ENCODE results near the gene SOCS3.
A peak's percentile ranks its signal among the peaks of the same experiment; 100 is the strongest.
"Not testable (repeated sequence)": the region's sequence is repeated elsewhere in the genome, so short reads cannot be mapped to it uniquely, and the experiment has no call there.

SOCS3 gene

DNA sequence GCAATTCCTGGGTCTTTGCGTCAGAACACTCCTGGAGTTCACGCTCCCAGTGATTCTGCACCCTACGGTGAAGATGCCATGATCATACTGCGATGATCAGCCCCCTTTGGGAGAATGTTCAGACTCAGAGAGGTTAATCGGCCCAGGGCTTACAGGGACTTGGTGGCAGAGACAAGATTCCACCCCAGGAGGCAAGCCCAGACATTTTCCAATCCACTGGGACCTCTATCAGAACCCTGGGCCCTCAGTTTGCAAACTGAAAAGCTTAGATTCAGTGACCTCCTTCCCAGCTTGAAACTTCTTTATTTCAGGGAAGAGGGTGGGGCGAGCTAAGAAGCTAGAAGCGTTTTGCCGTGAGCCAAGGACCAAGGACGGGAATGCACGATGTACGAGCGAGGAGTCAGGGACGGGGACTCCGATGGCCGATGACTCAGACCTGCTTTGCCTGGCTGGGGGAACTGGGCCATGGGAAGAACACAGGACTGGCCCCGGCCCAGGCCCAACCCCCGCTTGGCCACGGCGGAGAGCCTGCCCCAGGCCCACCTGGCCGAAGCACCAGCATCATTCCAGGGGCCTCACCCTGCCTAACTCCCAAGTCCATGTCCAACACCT, 34.7 kb downstream of the SOCS3 start:
- FAIRE-seq: no peak

DNA sequence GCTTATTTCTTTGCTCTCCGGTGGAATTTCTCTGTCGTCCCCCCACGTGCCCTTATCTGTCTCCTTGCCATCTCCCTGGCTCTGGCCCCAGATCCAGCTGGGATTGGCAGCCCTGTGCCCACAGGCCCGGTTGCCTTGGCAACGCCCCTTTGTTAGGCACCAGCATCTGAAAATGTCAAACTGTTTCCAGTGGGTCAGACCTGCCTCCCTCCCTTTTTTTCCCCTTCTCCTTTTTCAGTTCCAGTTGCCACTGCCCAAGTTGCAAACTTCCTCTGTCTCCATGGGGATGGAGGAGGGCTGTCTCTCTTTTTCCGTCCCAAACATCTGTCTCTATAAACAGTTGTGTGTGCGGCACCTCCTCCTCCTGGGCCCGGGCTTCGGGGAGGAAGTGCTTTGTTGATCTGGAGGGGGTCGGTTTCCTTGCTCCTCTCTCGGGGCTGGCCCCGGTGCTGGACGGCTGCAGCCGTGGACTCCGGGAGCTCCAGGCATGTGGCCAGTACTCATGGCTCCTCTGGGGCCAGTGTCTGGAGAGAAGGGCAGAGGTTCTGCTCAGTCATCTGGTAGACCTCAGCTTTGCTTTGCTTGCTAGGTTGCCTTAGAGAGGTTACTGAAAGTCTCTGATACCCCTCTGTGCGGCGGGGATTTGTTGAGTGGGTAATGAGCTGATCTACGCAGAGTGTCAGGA, 35.3 kb downstream of the SOCS3 start:
- FAIRE-seq: no peak

DNA sequence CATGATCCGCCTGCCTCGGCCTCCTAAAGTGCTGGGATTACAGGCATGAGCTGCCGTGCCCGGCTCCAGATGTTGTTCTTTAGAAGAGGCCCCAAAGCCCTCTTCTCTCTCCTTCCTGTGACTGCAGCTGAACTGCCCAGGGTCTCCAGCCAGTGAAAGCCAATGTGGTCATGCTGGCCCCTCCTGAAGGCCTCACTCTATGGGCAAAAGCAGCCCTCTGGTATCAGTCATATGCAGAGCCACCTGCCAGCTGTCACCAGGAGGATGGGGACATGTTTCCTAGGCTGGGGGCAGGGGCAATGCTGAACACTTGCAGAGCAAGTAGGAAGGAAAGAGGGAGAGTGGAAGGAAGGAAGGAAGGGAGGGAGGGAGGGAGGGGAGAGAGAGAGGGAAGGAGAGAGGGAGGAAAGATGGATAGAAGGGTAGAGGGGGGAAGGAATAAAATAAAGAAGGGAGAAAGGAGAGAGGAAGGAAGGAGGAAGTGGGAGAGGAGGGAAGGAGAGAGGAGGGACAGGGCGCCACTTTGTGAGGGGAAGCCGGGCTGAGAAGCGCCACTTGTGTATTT, 36.0 kb downstream of the SOCS3 start:
- no peak for FAIRE-seq

DNA sequence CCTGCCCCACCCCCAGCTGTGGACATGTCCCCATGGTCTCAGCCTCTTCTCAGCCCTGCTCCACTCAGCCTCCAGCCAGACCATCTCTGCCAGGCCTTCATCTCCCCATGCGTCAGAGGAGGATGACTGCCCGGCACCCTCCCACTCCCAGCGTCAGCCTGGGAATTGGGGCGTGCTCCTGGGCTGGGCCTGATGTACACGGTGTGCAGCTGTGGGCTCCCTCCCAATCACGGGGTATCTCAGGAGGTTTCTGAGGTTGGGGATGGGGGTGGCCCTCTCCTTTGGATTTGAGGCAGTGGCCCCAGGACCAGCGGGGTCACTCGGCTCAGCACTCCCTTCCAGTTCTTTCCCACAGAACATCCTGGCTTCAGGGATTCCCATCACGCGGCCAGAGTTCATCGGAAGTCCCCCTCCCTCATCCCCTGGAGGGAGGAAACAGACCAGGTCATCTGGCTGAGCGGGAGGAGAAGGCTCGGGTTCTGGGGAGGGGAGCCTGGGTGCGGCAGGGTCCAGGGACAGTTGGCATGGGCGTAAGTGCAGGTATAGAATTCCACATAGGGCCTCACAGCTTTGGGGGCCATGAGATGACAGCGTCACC, 36.9 kb downstream of the SOCS3 start:
- FAIRE-seq: no peak

DNA sequence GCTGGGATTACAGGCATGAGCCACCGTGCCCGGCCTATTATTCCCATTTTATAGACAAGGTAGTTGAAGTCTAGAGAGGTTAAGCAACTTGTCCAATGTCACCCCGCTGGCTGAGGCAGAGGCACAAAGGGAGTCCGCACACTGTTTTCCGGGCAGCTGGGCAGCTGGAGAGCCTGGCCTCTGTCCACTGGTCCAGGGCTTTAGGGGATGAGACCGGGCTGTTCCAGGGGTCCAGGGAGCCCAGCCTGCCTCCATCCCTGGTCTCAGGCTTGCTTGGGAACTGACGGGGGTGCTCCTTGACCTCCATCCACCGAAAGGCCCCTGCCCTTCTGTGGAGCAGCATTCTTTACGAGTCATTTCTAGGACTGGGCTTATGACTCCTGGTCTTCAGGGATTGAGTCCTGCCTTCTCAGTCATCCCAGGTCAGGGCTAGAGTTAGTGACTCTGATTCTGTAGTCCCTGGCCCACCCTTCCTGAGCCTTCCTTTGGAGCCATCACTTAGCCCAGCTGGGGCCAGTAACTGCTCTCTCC, 37.5 kb downstream of the SOCS3 start:
- no peak for FAIRE-seq

DNA sequence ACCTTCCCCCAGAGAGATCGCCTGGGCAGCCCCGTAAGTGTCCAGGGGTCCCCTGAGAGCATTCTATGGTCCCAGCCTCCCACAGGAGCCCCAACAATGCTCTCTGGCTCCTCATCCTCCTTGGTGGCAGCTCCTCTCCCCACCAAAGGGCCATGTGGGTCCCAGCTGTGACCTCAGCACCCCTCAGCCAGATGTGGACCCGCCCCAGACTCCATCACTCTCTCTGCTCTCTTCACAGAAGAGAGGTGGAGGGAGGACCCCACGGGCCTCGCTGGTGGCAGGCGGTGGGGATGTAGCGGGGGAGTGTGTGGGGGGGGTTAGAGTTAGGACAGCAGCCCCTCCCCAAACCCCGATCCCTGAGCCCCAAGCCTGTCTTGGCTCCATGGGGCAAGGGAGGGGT, 41.0 kb downstream of the SOCS3 start:
- no peak for FAIRE-seq

DNA sequence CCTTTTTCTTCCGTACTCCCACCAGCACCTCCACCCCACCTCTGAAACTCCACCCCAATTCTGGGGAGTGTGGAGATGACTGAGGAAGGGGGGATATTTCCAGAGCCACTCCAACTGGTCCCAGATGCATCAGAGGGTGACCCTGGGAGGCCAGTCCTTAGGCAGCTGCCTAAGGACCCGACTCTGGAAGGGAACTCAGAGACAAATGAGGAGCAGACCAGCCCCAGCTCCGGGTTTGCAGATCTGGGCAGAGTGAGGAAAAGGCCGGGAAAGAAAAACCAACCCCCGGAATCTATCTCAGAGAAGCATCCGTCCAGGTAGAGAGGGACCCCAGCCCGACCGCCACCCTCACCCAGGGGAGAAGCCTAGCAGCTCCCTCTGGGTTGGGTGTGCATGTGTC, 41.5 kb downstream of the SOCS3 start:
- FAIRE-seq: no peak

DNA sequence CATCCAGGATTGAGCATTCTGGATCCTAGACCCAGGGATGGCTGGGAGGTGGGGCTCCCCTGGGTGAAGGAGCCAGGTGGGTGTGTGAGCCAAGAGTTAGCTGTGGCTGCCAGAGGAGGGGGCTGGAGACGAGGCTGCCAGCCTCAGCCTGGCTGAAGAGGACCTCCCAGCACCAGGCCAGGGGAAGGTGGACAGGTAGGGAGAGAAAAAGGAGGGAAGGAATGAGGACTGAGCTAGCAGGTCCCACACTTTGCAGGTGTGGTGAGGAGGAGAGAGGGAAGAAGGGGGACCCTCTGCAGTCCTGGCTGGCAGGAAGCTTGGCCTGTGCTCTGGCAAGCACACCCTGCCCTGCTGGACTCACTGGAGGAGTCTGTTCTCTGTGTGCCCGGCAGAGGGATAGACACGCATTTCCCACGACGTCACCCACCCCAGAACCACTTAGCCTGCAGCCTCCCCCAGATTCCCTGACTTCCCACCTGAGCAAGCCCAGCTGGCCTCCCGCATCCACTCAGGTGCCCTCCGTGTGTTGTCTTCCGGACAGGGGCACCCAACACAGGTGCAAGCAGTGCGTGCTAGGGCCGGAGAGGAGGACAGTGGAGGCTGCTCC, 42.0 kb downstream of the SOCS3 start:
- no peak for FAIRE-seq

DNA sequence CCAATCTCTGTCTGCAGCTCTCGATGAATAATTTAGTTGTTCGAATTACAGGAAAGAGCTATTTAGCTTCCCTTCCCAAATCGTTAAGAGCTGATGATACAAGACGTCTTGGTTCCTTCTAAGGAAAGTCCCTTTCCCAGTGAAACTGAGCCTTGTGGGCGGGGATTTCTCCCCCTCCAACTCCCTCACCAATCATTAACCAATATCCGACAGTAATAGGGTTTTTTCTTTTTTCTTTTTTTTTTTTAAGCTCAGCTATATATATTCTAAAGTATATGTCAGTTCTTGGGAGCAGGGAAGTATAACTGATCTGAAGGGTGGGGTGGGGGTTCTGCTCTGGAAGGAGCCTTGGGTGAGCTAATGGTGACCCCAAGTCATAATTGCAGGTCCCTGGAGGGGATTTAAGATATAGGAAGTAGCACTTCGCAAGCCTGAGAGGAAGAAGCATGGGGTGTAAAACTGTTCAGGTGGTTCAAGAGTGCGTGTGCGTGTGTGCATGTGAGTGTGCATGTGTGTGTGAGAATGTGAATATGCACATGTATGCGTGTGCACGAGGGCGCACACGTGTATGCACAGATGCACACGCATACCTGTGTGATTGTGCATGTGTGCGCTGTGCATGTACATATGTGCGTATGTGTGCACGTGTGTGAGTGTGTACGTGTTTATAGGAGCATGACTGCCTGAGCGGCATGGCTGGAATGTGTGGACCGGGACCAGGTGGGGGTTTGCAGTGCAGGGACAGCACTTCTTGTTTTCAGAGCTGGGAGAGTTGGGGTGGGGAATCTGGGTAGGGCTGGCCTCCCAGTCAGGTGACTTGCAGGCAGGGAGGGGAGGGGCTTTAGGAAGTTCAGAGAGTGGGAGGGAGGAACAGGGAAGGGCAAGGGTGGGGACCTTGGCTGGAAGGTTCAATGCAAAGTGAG, 42.7 kb downstream of the SOCS3 start:
- peak; percentile 97 for FAIRE-seq

DNA sequence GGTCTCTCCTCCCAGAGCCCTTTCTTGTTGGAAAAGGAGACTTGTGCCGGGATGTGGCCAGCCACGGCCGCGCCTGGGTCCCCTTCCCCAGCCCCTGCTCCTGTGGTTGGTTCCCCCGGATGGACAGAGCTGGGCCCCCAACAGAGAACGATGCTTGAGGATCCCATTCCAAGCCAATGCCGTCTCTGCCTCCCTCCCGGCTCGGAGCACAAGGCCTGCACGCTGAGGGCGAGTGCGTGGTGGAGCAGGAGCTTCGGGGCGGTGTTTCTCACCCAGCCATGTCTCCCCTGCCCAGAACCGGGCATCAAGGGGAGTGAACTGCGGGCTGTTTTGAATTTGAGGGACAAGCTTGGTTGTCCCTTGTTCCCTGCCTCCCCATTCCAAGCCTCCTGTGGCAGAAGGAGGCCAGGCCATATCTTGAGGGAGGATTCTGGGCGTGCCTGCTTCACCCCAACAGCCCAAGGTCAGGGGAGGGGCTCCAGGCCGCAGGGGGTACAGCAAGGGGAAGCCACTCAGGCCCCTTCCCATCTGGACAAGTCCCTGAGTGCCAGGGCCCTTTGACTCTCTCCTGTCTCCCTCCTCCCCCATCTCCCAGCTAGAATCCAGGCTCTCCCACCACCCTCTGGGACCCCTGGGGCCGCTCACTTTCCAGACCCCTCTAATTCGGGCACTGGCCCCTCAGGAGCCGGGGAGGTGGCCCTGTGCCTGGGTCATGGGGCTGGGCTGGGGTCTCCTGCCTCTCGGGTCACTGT, 43.6 kb downstream of the SOCS3 start:
- FAIRE-seq: peak; percentile 53

DNA sequence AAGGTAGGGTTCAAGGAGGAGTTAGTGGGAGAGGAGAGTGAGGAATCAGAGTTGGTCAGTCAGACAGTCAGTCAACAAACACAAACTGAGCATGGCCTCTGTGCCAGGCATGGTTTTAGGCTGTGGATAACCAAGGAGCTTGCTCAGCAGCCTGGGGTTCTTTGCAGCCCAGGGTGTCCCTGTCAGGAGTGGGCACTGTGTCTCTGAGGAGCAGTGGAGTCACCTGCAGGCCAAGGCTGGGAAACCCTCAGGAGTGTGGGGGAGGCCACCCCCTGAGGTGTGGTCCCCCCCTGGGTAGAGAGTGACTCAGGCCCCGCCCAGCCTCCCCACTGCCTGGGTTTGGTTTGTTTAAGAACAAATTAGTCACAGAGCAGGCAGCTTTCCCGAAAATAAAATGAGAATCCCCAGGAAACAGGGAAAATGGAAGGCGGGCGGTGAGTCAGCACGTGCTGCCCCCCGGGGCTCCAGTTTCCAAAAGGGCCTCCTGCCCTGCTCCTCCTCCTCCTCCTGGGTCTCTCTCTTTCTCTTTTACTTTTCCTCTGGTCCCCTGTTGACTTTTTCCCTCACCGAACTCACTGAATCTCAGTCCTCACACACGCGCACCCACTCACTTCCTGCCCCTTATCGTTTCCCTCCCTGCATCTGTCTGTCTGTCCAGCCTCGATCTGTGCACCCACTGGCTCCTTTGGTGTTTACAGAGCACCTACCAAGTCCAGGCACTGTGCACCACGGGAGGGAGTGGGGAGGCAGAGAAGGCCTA, 44.3 kb downstream of the SOCS3 start:
- FAIRE-seq: peak; percentile 94

DNA sequence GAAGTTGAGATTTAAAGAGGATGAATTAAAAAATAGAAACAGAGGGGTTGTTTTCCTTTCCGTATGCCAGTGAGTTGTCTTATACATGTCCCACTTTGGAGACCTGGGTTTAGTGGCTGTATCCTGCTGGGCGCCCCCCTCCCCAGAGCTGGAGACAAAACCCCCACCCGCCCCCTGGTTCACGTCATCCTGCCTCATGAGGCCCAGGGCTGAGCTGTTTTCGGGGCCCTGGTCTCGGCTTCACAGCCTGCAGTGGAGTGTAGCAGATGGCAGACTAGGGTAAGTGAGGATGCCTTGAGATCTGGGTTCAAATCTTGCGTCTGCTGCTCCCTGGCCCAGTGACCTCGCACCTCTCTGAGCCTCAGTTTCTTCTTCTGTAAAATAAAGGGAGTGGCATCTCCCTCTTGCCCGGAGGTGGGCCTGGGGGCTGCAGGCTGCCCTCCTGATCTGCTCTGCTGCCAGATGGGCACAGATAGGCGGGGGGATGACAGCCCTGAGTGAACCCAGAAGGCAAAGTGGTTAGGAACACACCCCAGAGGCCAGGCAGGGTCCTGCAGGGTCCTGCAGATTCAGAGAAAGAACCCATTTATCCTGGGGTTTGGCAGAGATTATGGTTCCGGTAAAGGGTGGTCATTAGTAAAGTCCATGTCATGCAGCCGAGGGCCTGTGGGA, 45.1 kb downstream of the SOCS3 start:
- FAIRE-seq: no peak

DNA sequence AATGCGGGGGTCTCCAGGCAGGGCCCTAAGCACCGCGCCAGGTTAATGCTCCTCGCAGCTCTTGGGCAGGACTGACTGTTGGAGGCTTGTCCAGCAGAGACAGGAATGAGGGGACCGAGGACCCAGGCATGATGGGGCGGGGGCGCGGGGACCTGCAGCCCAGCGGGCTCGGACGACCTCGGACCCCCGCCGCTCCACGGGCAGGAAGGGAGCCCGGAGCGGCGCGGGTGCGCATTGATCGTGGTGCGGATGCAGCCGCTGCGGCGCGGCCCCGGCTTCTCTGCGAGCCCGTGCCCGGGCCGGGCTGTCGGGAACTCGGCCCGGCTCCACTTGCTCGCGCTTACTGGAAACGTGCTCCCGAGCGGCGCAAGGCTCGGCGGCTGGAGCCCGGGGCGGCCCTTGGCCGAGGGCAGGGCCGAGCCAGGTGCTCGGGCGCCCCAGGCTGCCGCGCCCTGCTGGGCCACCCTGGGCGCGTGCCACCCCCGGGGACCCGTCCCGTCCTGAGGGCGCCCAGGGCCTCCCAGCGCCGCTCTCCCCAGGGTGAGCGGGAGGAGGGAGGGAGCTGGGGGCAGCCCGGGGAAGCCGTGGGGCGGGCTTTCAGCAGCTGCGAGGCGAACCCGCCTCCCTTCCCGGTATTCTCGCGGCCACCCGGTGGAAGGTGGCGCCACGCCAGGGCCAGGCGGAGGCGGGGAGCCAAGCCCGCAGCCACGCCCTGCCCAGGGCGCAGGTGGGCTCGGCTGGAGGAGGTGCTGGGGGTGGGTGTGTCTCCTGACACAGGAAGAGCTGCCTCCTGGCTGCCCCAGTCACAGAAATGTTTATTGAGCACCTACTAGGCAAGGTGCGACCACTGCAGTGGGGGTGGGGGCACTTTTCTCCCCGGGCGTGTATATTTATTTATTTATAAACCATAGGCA, 45.9 kb downstream of the SOCS3 start:
- FAIRE-seq: peak; percentile 71

DNA sequence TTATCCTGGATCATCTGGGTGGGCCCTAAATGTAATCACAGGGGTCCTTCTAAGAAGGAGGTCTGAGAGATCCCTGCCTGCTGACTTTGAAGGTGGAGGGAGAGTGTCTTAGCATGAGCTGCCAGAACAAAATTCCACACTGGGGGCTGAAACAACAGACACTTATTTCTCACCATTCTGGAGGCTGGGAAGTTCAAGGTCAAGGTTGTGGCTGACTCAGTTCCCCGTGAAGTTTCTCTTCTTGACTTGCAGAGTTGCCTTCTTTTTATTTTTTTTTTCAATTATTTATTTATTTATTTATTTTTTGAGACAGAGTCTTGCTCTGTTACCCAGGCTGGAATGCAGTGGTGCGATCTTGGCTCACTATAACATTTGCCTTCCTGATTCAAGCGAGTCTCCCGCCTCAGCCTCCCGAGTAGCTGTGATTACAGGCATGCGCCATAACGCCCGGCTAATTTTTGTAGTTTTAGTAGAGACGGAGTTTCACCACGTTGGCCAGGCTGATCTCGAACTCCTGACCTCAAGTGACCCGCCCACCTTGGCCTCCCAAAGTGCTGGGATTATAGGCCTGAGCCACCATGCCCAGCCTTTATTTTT, 50.1 kb downstream of the SOCS3 start:
- FAIRE-seq: not testable (repeated sequence)

DNA sequence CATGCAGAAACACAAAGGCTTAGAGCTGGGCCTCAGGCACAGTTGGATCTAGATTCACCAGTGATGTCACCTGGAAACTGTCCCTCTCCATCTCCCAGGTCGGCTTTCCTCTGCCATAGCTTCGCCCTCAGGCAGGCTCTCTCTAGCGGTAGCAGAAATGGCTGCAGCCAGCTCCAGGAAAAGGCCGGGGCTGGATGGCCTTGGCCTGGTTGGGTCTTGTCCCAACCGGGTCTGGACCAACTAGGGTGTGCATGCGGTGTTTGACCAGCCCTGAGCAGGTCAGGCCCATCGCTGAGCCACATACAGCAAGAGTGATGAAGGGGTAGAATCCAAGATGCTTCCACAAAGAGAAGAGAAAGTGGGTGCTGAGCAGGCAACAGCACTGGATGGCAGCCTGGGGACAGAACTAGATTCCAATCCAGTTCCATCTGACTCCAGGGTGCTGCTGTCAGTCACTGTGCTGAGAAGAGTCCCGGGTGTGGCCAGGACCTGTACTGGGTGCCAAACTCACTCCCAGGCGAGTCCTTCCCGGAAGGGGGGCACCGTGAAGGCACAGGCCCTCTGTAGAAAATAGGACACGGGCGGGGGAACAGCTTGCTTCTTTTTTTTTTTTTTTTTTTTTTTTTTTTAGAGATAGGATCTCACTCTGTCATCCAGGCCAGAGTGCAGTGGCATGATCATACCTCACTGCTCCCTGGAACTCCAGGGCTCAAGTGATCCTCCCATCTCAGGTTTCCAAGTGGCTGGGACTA, 51.8 kb downstream of the SOCS3 start:
- FAIRE-seq: no peak

DNA sequence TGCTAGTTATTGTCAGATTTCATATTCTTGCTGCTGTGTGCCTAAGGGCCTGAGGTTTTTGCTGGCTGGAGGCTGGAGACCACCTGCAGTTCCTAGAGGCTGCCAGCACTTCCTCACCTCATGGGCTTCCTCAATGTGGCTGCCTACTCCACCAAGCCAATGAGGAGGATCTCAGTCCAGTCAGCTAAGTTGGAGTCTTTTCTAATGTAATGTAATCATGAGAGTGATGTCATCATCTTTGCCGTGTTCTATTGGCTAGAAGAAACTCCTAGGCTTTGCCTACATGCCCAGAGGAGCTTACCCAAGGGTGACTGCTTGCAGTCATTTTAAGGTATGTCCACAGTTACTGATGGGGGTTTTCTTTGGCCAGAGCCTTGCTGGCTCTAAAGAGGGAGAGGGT, 53.0 kb downstream of the SOCS3 start:
- no peak for FAIRE-seq

Measured in G401.6 (cell line).